ENCODE data around the gene MYO10.

The MYO10 gene

GRCh38 chr5:16737209-16737608 is 198.9 kb downstream of the MYO10 start:
- Histone ChIP-seq H3K4me2 (no peak overlapping the region), H4K20me1 (ENCODE audit: insufficient read depth) (no peaks in the 10 kb centered on the region), H2AFZ (ENCODE audit: low read depth) (no peak overlapping the region), H3K79me2 (ENCODE audit: insufficient read depth, low read depth) (no peaks in the 10 kb centered on the region), H3K36me3 (ENCODE audit: insufficient read depth) (no peaks in the 10 kb centered on the region), H3K27ac (no peak overlapping the region), H3K9ac (no peak overlapping the region), H3K4me1 (ENCODE audit: low read depth, poor library complexity, severe bottlenecking) (no peaks in the 10 kb centered on the region), H3K4me3 (IDR thresholded peaks at IDR 0.05; ENCODE audit: insufficient read depth, low read depth, low read length) (no peak overlapping the region), H3K27me3 (ENCODE audit: insufficient read depth, low read depth) (no peaks in the 10 kb centered on the region)
- TF ChIP-seq, protein P1, sequence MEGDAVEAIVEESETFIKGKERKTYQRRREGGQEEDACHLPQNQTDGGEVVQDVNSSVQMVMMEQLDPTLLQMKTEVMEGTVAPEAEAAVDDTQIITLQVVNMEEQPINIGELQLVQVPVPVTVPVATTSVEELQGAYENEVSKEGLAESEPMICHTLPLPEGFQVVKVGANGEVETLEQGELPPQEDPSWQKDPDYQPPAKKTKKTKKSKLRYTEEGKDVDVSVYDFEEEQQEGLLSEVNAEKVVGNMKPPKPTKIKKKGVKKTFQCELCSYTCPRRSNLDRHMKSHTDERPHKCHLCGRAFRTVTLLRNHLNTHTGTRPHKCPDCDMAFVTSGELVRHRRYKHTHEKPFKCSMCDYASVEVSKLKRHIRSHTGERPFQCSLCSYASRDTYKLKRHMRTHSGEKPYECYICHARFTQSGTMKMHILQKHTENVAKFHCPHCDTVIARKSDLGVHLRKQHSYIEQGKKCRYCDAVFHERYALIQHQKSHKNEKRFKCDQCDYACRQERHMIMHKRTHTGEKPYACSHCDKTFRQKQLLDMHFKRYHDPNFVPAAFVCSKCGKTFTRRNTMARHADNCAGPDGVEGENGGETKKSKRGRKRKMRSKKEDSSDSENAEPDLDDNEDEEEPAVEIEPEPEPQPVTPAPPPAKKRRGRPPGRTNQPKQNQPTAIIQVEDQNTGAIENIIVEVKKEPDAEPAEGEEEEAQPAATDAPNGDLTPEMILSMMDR (conservative IDR thresholded peaks at IDR 0.05; ENCODE audit: low read depth, low read length): no peak

DNA sequence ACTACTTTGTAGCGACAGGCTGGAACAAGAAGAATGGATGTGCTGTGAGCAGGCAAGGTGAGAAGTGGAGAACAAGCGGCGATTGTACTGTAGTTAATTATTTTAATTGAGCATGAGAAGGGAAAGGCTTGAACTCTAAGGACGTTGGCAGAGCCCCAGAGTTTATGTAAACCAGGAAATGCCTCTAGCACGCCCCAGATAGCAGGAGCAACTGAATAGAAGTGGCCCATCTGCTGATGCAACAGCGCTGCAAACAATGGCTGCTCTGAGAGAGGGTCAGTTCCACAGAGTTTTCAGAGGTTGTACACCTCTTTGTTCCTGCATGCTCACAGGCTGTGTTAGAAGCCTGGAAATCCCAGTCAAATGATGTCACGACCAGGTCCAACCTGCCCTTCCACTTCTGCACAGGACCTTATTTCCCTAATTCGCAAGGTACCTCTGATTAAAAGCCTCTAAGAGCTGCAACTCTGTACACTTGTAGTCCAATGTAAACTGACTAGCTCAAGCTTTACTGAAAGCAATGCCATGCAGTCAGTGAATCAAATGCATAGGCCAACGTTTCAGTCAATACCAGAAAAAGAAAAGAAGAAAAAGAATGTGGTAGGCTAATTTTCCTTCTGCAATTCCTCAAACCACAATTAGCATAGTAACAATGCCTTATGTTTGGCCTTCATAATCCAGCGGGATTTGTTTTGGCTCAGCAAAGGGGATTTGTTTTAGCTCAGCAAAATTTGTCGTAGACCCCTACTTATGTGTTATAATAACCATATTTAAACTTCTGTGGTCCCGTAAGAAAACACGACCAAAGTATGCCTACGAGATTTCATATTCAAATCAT is 199.7 kb downstream of the MYO10 start:
- H4K20me1 ChIP-seq (ENCODE audit: insufficient read depth): no peaks in the 10 kb centered on the region
- H3K4me1 ChIP-seq (ENCODE audit: low read depth, poor library complexity, severe bottlenecking): no peaks in the 10 kb centered on the region
- no peak overlapping the region for H3K9ac ChIP-seq
- H3K27ac ChIP-seq: no peak overlapping the region
- H2AFZ ChIP-seq (ENCODE audit: low read depth): no peak overlapping the region
- no peaks in the 10 kb centered on the region for H3K79me2 ChIP-seq (ENCODE audit: insufficient read depth, low read depth)
- TF ChIP-seq, protein P1 (conservative IDR thresholded peaks at IDR 0.05; ENCODE audit: low read depth, low read length): no peak
- H3K4me2 ChIP-seq: no peak overlapping the region
- H3K4me3 ChIP-seq (IDR thresholded peaks at IDR 0.05; ENCODE audit: insufficient read depth, low read depth, low read length): no peak overlapping the region
- no peaks in the 10 kb centered on the region for H3K36me3 ChIP-seq (ENCODE audit: insufficient read depth)
- no peaks in the 10 kb centered on the region for H3K27me3 ChIP-seq (ENCODE audit: insufficient read depth, low read depth)

DNA sequence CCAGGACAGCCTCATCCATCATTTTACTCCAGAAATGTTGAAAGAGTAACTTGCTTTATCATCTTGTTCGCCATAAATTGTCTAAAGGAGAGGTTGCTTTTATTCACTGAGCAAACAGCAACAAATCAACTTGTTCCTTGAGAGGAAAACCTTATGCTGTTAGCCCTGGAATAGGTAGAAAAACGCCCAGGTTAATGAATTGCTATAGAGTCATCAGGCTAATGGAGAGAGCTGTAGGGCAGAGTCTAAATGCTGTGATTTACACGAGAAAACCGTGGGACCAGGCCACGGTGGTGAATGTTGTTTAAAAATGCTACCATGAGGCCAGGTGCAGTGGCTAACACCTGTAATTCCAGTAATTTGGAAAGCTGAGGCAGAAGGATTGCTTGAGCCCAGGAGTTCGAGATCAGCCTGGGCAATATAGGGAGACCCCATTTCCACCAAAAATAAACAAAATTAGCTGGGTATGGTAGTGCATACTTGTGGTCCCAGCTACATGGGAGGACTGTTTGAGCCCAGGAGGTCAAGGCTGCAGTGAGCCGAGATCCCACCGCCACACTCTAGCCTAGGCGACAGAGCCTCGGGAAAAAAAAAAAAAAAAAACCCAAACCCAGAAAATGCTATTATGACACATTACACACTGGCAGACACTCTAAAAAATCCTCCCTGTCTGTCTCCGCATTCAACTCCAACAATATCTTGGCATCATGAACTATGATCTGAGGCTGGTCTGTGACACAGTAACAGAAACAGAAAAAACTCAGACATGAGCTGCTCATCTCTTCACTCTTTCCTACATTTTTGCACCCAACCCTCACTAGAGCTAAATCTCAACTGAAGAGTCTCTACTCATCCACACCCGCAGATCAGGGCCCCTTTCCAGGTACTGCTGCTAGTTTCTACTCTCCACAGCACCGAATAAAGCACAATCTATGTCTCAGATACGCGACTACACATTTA is 200.7 kb downstream of the MYO10 start:
- Histone ChIP-seq H3K79me2 (ENCODE audit: insufficient read depth, low read depth) (no peaks in the 10 kb centered on the region), H3K4me2 (no peak overlapping the region), H2AFZ (ENCODE audit: low read depth) (no peak overlapping the region), H3K27ac (no peak overlapping the region), H4K20me1 (ENCODE audit: insufficient read depth) (no peaks in the 10 kb centered on the region), H3K27me3 (ENCODE audit: insufficient read depth, low read depth) (no peaks in the 10 kb centered on the region), H3K9ac (no peak overlapping the region), H3K36me3 (ENCODE audit: insufficient read depth) (no peaks in the 10 kb centered on the region), H3K4me1 (ENCODE audit: low read depth, poor library complexity, severe bottlenecking) (no peaks in the 10 kb centered on the region), H3K4me3 (IDR thresholded peaks at IDR 0.05; ENCODE audit: insufficient read depth, low read depth, low read length) (no peak overlapping the region)
- TF ChIP-seq, protein P1 (conservative IDR thresholded peaks at IDR 0.05; ENCODE audit: low read depth, low read length): no peak

DNA sequence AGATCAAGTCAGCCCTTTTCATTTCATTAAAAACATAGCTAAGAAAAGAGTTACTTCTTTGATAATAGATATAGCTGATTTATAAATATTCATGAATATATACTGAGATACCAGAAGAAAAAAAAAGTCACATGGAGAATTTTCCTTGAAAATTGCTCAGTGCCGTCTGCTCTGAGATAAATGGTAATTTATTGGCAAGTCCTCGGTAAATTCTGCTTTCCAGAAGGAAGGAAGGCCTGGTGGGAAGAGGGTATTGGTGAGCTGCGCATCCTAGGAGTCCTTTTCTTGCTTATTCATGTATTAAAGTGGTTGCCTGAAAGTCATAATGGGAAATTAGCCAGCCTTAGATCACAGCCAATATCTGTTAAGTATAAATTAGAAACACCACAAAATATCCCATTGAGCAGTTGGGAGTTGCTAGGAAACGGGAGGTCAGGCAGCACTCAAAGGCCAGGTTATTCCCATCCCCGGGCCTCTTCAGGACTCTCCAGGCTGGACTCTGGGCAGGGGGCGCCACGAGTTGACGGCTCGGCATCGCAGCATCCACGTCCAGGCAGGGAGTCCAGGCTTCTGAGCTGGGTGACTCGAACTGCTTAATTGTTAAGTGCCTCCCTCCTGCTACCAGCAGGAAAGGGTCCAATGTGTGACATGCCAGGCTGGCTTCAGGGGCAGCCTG is 202.6 kb downstream of the MYO10 start:
- Histone ChIP-seq H3K4me1 (ENCODE audit: low read depth, poor library complexity, severe bottlenecking) (no peaks in the 10 kb centered on the region), H3K9ac (no peak overlapping the region), H4K20me1 (ENCODE audit: insufficient read depth) (no peaks in the 10 kb centered on the region), H3K4me2 (no peak overlapping the region), H2AFZ (ENCODE audit: low read depth) (no peak overlapping the region), H3K27ac (no peak overlapping the region), H3K4me3 (IDR thresholded peaks at IDR 0.05; ENCODE audit: insufficient read depth, low read depth, low read length) (no peak overlapping the region), H3K36me3 (ENCODE audit: insufficient read depth) (no peaks in the 10 kb centered on the region), H3K27me3 (ENCODE audit: insufficient read depth, low read depth) (no peaks in the 10 kb centered on the region), H3K79me2 (ENCODE audit: insufficient read depth, low read depth) (no peaks in the 10 kb centered on the region)
- TF ChIP-seq, protein P1 (conservative IDR thresholded peaks at IDR 0.05; ENCODE audit: low read depth, low read length): no peak
